Breast epithelium (tissue), 4 donors: ENCODE data around the gene PHF19. TPM values are rescaled to one million over a fixed set of nuclear protein-coding genes. Genes with fewer than 3 reads are reported as not detected.

Experiments
- DNase-seq, 2 donors: peaks; one replicate each; pipeline ENCODE4 v3.0.0-alpha.2; 2019; ENCODE audit warnings: low spot score in 2 of 2
- H3K27ac ChIP-seq, 2 donors: fragments of 200-600 bp; sonication (generic) in 1 of 2; one replicate each; pipeline ENCODE4 v1.5.1; 2016 to 2019; ENCODE audit warnings: mild to moderate bottlenecking in 1 of 2
- H3K27me3 ChIP-seq, 2 donors: fragments of 200-600 bp; sonication (generic) in 1 of 2; one replicate each; pipeline versions ENCODE4 v1.5.1 to v1.6.0; 2017 to 2019; ENCODE audit warnings: control low read depth in 1 of 2, mild to moderate bottlenecking in 1 of 2
- H3K36me3 ChIP-seq: fragments of 200-600 bp; one replicate; pipeline ENCODE4 v1.5.1; 2019
- H3K4me1 ChIP-seq, 2 donors: fragments of 200-600 bp; sonication (generic); one replicate each; pipeline ENCODE4 v1.5.1; 2016 to 2019; ENCODE audit warnings: control low read depth in 1 of 2
- H3K4me3 ChIP-seq, 3 donors: fragments of 200-600 bp; sonication (generic); 1 replicate in 2 of 3; 2 replicates in 1 of 3; pipeline ENCODE4 v1.5.1; 2016 to 2019; ENCODE audit warnings: mild to moderate bottlenecking in 3 of 3, moderate library complexity in 2 of 3
- H3K9me3 ChIP-seq, 2 donors: fragments of 200-600 bp; sonication (generic) in 1 of 2; one replicate each; pipeline ENCODE4 v1.5.1; 2016 to 2019; ENCODE audit warnings: control low read depth in 1 of 2
- POLR2A ChIP-seq: fragments of 450-650 bp; IDR thresholded peaks from one replicate; pipeline ENCODE4 v1.6.1; 2016; ENCODE audit warnings: antibody characterized with exemption, mild to moderate bottlenecking, moderate library complexity
- POLR2AphosphoS5 ChIP-seq, 3 donors: sonication (generic); formaldehyde crosslinking; IDR thresholded peaks; one replicate each; pipeline ENCODE4 v1.6.1; 2017; ENCODE audit warnings: antibody characterized with exemption in 3 of 3
- intact Hi-C: fragments of 100-400 bp; cut with DNase I; formaldehyde crosslinking; loops from one replicate; pipeline ENCODE4 v1.15.1; 2023; ENCODE audit warnings: low total_unique reads
- total RNA-seq, 3 donors: library from RNA; depleted of rRNA; stranded (reverse); fragments of >200 nt; gene quantifications; one replicate each; pipeline ENCODE4 v1.1.0, GENCODE V29; 2016
- TF ChIP-seq, protein P1 (sequence below), 3 donors: fragments of 450-650 bp; IDR thresholded peaks; one replicate each; pipeline ENCODE4 v1.5.1; 2016 to 2017; ENCODE audit warnings: antibody characterized with exemption in 3 of 3, mild to moderate bottlenecking in 3 of 3, moderate library complexity in 3 of 3

PHF19 gene
- total RNA-seq, 3 donors from 2014 or later = 16.5 to 33.1 (median 19.0) TPM

DNA sequence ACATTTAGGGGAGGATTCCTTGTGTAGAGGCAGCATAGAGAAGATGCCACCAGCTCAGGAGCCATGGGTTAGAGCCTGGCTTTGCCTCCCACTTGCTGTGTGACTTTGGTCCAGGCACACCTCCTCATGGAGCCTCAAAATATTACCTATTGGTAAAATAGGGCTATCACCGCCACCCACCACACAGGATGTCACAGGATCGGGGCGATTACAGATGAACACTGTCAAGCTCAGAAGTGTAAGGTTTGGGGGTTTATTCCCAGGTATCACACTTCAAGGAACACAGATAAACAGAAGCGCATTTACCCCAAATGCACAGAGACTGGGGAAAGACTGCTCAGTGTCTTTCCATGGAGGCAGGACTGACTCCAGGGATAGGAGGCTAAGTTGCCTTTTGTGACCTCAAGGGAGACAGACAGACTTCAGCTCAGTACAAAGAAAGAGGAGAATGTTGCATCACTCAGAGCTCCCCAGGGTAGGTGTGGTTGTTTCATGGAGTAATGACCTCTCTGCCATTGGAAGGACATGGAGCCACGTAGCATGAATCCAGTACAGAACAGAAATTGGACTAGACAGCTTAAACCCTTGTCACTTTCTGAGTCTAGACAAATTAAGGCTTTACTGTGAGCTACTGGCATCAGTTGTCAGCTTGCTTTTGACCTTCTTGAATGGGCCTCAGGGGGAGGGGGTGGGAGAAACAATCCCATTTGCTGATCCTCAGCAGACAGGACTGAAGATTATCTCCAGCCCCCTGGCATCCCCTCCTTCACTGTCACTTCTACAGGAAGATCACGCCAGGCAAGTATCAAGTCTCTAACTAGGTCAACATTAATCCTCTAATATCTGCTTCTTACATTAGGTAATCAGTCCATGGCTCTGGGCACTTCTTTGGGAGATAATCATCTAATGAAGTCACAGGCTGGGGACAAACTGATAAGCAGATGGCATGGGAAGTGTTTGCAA is 43.1 kb upstream of the PHF19 start:
- peak in 1 of 3 donors; percentile 28 for TF ChIP-seq POLR2AphosphoS5 (IDR thresholded peaks at IDR 0.05)
- TF ChIP-seq POLR2A = no peak
- DNase-seq = no peak
- H3K27ac ChIP-seq = peak overlapping the region; percentile 75 to 87
- H3K36me3 ChIP-seq = no peaks in the 10 kb centered on the region
- no peaks in the 10 kb centered on the region for H3K9me3 ChIP-seq
- intact Hi-C loops = no loop called here
- peaks cover 0 to 3% of the 10 kb centered on the region in 2 donors for H3K4me1 ChIP-seq
- H3K27me3 ChIP-seq = no peaks in the 10 kb centered on the region
- no peak overlapping the region for H3K4me3 ChIP-seq

GRCh38 chr9:120918931-120919842 is 42.2 kb upstream of the PHF19 start:
- intact Hi-C loops = no loop called here
- TF ChIP-seq, protein P1, sequence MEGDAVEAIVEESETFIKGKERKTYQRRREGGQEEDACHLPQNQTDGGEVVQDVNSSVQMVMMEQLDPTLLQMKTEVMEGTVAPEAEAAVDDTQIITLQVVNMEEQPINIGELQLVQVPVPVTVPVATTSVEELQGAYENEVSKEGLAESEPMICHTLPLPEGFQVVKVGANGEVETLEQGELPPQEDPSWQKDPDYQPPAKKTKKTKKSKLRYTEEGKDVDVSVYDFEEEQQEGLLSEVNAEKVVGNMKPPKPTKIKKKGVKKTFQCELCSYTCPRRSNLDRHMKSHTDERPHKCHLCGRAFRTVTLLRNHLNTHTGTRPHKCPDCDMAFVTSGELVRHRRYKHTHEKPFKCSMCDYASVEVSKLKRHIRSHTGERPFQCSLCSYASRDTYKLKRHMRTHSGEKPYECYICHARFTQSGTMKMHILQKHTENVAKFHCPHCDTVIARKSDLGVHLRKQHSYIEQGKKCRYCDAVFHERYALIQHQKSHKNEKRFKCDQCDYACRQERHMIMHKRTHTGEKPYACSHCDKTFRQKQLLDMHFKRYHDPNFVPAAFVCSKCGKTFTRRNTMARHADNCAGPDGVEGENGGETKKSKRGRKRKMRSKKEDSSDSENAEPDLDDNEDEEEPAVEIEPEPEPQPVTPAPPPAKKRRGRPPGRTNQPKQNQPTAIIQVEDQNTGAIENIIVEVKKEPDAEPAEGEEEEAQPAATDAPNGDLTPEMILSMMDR (IDR thresholded peaks at IDR 0.05) = no peak
- no peak for TF ChIP-seq POLR2A
- TF ChIP-seq POLR2AphosphoS5 (IDR thresholded peaks at IDR 0.05) = no peak
- H3K4me1 ChIP-seq = peaks cover 0 to 3% of the 10 kb centered on the region in 2 donors
- H3K4me3 ChIP-seq = no peak overlapping the region
- H3K27ac ChIP-seq = peak overlapping the region; percentile 75 to 87
- H3K9me3 ChIP-seq = no peaks in the 10 kb centered on the region
- H3K36me3 ChIP-seq = no peaks in the 10 kb centered on the region
- no peak for DNase-seq
- H3K27me3 ChIP-seq = no peaks in the 10 kb centered on the region

GRCh38 chr9:120917929-120918762 is 41.2 kb upstream of the PHF19 start:
- Histone ChIP-seq H3K9me3 (no peaks in the 10 kb centered on the region), H3K27ac (peak overlapping the region; percentile 75 to 87), H3K27me3 (no peaks in the 10 kb centered on the region), H3K4me1 (peaks cover 0 to 3% of the 10 kb centered on the region in 2 donors), H3K4me3 (no peak overlapping the region), H3K36me3 (no peaks in the 10 kb centered on the region)
- no peak for TF ChIP-seq POLR2A
- no peak for TF ChIP-seq POLR2AphosphoS5 (IDR thresholded peaks at IDR 0.05)
- TF ChIP-seq, protein P1 (IDR thresholded peaks at IDR 0.05) = no peak
- intact Hi-C loops = no loop called here
- DNase-seq = no peak

GRCh38 chr9:120916991-120917880 is 40.2 kb upstream of the PHF19 start:
- intact Hi-C loops = no loop called here
- H3K9me3 ChIP-seq = no peaks in the 10 kb centered on the region

More at GRCh38 chr9:120916991-120917880, 40.2 kb upstream of the PHF19 start:
- H3K4me1 ChIP-seq = peaks cover 0 to 3% of the 10 kb centered on the region in 2 donors
- H3K27me3 ChIP-seq = no peaks in the 10 kb centered on the region
- H3K4me3 ChIP-seq = no peak overlapping the region
- H3K27ac ChIP-seq = peak overlapping the region; percentile 75 to 82
- TF ChIP-seq, protein P1 (IDR thresholded peaks at IDR 0.05) = no peak
- TF ChIP-seq POLR2A (no peak), POLR2AphosphoS5 (IDR thresholded peaks at IDR 0.05) (no peak)
- H3K36me3 ChIP-seq = no peaks in the 10 kb centered on the region
- no peak for DNase-seq
